HG02763 (cell line): ENCODE data around the gene CABCOCO1.

ENCODE experiments used
- ATAC-seq: cut with Tn5 transposase; IDR thresholded peaks from one replicate; pipeline ENCODE4 v1.9.1; 2021; ENCODE audit warnings: mild to moderate bottlenecking, moderate library complexity; ENCODE audit not compliant: unreplicated experiment

CABCOCO1 gene

DNA sequence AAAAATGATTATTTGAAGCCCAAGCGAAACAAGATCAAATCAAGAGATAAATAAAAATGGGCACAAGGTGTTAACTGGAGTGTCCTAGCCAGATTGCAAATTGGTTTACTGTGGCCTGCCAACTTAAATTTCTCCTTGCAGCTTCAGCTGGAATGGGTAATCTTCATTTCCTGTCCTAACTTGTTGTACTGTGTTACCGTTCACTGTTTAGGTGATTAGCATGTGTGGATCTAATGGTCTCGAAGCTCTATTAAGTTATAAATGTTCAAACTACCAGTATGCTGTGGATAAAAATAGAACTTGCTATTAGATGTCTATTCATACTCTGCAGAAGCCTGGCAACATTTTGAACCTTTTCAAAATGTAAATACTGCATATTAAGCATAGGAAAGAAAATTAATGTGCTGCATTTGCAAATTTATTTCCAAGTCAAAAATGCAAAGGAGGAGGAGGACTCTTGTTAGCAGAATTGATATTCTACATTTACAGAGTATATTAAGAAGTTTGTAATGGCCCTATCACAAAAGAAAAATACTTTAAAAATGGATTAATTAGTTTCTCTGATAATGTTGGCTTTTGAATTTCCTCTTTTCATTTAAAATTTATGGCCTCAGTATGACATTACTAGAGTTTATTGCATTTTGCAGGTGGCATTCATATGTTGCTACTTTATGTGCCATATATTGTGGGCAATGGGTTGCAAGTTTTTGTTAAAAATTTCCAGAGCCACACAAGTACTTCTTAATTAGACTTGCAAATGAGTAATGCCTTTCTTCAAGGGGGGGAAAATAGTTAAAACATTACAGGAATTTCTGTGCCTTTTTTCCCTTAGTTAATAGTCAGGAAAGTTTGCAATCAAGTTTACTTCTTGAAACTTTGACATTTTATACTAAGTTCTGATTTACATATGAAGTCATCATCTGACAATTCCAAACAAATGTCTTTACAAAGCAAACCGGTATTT lies 92.1 kb downstream of the CABCOCO1 start:
- no peak for ATAC-seq

DNA sequence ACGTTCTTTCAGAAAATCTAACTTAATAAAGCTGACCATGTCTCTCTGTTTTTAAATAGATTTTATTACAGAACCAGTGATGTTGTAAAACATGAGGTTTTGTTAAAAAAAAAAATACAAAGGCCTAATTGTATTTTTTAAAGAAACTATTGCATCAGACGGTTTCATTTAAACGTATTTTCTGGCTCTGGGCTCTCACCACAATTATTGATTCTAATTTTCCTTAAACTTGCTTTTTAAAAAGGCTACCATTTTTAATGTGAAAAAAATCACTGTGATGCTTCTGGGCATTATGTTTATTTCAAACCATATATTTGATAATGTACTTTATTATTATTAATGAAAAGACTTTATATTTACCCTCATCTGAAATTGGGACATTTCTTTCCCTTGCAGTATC lies 94.3 kb downstream of the CABCOCO1 start:
- no peak for ATAC-seq

DNA sequence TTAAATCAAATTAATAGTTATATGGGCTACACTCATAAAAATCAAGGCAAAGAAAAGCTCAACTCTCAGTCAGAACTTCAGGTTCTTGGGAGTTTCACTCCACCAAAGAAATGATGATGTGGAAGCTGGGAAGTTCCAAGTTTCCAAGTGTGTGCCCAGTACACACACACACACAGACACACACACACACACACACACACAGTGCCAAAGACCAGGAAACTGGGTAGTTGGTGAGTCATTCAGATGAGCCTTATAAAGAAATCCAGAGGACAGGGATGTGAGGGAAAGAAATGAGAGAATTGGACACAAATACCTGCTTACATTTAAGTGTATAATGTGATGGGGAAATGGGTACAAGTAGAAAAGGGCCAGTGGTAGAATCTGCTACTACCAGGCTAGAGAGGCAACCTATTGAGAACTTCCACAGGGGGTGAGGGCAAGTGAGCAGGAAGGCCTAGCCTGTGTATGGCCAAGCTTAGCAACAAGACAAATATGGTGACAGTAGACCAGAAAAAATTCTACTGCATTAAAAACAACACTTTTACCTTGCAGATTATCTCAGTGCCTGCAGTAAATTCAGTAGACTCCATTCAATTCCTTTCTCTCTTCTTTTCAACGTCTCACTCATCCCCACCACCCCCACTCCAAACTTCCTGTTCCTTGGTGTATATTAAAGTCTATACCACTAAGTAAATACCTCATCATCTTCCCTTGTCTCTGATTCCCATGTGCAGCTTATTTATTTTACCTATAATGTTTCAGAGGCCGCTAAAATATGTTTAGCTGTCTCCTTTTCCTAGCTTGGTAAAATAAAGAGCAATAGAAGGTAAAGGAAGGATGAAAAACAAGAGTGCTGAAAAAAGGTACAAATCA lies 95.0 kb downstream of the CABCOCO1 start:
- ATAC-seq: no peak

DNA sequence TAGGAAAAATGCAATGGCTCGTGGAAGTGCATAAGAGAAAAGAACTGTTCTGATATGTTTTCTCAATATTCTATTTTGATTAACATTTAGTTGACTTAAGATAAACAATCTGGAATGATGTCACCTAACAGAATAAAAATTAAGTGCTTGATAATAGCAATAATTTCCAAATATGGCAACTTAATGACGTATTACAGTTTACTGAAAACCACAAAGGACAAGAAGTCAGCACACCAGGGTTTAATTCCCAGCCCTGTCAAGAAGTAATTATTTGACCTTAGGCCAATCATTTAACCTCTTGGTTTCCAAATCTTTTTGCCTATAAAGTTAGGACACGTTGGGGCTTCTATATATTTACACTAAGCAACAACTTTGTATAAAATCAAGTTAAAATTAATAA lies 95.7 kb downstream of the CABCOCO1 start:
- no peak for ATAC-seq

DNA sequence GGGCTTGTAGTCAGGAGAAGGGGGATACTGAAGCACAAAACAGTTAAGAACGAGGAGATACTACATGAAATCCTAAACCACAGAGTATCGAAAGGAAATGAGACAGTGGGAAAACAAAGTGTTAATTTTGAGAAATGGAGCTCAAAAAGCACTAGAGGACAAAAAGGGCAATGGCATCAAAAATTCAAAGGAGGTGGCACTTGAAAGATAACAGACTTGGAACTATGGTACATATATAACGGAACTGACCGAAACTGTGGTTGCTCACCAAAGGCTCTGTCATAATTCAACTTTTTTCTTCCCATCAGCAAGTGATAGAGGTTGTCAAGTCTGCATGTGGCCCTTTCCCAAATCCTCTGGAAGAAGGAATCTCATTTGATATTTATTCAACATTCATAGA lies 97.0 kb downstream of the CABCOCO1 start:
- no peak for ATAC-seq

DNA sequence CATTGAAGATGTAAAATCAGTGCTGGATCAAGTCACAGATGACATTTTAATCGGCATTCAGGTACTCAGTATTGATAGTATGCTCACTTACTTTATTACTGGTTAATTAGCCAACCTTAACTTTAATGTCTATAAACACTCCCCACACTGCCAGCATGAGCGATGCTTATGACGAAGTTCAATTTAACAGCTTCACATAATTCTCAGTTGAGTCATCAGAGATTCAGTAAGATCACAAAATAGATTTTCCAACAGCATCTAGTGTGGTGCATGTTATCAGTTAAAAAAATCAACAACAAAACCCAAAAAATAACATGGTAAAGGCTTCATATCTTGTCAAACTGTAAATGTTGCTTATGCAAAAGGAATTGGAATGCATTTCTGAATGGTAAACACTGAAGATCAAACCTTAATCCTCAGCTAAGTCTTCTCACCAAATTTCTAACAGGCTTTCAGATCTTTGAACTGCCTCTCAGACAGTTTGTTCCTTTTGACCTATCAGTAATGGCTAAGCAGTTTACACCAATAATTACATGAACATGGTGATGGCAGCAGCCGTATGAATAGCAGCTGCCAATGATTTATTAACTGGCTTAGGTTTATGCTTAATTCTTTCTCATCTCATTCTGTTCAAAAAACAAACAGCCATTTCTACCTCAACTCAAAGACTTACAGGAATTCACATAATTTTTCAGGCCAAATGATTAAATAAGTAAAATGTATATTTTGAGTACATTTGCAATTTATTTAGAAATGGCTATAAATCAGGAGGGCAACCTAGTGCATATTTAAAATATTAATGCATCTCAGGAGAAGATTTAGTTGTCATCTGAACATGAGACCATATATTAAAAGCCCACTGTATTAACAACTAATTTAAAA lies 98.5 kb downstream of the CABCOCO1 start:
- ATAC-seq: no peak

DNA sequence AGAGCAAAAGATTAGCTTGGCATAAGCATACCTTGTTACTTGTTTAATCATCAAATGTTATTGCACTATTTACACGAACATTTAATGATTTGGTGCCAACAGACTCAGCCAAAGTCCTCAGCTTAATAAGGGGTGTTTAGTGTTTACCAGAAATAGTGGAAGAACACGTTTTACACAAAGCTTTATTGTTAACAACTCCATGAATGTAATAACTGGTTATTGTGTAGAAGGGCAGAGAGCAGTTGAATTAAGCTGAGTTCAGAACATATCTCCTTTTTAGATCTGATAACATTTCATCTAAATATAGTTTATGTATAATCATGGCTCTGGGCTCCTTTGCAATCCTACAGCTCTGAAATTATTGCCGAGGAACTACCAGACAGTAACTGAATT lies 99.1 kb downstream of the CABCOCO1 start:
- no peak for ATAC-seq

DNA sequence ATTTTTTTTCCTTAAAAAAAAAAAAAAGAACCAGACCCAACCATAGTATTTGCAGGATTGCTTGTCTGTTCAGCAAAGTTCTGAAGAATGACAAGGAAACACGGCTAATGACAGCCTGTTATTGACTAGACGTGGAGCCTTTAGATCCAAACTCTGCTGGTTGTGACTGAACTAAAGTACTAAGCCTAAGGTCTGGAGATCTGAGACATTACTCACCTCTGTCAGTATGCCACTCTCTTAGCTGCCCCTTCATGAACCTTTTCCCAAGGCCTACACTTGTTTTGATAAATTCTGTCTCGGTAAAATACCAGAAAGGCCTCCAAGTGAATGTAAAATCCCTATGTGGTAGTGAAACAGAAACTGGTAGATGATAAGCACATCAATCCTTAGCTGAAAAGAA lies 101.0 kb downstream of the CABCOCO1 start:
- no peak for ATAC-seq

DNA sequence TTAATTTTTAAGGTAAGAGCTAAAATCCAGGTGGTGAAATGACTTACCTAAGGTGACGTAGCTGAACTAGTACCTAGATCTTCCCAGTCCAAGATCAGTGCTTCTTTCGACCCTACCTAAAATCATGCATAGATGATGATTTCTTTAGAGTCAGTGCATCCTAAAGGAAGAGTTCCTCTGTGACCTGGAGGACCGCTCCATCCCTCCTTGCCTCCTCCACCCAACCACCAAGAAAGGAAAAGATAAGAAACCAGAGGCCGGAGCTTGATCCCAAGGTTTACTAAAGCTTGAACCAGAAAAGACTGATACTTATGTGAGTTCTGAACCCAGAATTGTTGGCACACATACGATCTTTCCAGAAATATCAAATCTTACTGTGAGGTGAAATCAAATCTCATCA lies 101.8 kb downstream of the CABCOCO1 start:
- ATAC-seq: no peak

DNA sequence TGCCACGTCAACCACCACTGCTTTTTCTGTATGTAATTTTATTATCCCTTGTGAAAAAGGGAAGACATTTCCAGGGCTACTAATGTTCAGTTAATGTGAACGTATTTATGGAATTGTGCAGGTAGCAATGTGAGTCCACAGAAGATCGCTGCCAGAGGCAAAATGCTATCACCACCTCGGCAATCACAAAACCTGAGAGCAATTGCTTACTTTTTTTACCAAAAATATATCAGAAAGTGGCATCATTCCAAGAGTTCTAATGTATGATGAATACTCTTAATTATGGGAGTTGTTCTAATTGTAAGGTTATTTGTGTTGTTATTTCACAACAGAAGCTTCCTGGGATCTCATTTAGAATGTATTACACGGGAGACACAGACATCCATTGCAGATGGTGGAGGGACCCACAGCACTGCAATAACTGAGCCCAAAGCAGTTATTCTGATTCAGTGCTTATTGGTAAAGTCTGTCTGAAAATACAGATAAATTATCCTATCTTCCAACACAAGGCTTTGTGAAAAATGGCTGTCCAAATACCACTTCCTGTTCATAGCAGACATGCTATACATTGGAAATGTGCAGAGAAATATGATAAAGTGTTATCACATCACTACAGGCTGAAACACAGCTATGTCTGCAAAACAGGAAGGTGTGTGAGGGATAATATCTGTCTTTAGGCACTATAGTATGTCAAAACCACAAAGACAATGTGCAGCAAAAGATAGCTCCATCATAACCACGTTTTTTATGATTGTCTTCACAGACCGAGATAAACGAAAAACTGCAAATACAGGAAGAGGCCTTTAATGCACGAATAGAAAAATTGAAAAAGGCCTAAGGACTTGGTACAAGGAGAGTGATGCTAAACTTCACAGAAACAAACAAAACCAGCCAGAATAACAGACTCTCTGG lies 102.7 kb downstream of the CABCOCO1 start:
- ATAC-seq: no peak

DNA sequence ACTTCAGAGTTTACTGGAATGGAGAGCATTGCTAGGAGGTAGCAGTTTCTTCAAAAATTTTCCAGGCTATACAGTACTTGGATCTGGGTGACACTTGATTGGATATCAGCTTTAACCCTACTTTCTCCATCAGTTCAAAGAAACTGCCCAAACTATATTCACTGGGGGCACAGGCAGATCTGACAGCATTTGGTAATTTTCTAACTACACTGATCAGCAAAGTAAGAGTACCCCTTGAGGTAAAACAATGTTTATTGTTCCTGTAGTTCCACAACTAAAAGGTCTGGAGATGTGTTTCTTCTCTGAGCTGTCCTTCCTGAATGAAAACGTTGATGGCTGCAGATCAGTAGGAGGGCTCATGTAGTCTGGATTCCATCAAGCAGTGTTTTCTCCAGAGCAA lies 104.2 kb downstream of the CABCOCO1 start:
- ATAC-seq: no peak

DNA sequence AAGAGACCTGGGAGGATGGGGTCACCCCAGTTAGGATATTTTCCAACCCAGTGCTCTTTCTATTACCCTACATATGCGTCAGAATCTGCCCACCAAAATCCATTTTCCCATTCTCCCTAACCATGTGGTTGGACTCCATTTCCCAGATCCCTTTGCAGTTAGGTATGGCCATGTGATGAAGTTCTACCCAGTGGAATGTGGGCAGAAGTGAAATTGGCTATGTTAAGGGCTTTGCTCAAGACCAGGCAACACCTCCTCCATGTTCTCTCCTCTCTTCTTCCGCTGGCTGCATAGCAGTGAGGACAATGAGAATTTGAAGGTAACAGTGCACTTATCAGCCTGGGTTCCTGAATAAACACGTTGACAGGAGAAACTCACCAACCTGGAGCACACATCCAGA lies 111.3 kb downstream of the CABCOCO1 start:
- ATAC-seq: no peak

DNA sequence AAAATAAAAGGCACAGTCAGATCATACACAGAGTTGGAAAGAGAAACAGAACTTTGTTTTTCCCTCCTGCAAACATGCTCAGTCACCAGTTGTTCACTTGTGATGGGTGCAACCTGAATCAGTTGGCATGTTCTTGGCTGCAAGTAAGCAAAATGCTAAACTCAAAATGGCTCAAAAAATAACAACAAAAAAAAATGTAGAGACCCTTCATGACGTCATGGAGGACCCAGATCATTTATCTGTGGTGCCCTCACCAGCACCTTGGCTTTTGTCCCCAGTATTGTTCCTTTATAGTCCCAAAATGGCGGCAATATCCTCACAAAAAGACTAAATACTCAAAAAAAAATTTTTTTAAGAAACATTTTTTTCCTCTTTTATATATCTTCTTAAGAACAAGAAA lies 112.4 kb downstream of the CABCOCO1 start:
- ATAC-seq: no peak

DNA sequence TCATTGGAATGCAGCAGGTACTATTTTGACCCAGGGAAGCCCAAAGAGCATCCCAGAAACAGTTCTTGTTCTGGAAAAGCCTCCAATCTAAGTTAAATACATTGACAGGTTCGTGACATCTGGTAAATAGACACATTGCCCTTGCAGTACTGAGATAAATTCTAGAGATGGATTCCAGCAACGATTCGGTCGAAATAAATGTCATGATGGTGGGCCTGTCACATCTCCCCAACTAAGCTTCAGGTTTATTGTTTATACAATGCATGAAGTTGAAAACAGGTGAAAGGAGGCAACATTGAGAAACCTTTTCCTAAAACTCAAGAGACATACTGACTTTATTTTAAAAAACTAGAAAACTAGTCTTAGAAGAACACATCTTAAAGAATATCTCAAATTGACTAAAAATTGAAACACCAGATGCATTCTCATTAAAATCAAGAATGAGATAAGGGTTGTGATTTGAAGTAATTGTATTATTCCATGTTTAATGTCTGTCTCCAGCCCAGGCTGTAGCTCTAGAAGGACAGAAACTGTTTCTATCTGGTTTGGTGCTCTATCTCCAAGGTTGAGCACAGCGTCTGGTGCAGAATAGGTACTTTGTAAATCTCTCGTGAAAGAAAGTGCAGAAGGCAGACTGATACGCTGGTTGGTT lies 114.0 kb downstream of the CABCOCO1 start:
- no peak for ATAC-seq

DNA sequence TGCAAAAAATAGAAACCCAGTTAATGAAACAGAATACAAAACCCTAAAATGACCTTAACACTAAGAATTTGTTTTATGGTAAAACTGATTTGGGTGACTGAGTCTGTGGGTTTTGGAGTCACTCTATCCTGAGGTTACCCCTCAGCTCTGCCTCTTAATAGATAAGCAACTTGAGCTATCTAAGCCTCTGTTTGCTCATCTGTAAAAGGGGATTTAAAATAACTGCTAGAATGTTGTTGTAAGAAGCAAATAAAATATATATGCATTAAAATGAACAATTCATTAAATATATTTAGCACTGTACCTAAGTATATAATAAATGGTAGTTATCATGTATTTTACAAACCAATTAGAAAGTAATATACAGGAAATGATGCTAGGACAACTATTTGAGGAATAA lies 115.4 kb downstream of the CABCOCO1 start:
- no peak for ATAC-seq

DNA sequence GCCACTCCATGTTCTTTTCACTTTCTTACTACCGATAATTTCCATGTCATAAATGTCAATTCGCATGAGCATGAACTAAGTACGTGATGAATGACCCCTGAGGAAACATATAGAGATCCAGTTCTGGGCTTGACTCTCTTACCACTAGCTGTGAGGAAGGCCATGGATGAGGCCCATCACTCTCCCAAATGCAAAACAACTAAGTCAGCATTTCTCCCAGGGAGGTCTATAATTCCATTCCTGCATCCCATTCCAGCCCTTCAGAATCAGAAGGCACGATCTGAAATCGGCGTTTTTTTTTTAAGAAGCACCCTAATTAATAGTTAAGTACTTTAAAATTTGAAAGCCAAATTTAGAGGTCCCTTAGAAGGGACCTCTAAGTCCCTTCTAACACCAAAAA lies 116.5 kb downstream of the CABCOCO1 start:
- no peak for ATAC-seq

DNA sequence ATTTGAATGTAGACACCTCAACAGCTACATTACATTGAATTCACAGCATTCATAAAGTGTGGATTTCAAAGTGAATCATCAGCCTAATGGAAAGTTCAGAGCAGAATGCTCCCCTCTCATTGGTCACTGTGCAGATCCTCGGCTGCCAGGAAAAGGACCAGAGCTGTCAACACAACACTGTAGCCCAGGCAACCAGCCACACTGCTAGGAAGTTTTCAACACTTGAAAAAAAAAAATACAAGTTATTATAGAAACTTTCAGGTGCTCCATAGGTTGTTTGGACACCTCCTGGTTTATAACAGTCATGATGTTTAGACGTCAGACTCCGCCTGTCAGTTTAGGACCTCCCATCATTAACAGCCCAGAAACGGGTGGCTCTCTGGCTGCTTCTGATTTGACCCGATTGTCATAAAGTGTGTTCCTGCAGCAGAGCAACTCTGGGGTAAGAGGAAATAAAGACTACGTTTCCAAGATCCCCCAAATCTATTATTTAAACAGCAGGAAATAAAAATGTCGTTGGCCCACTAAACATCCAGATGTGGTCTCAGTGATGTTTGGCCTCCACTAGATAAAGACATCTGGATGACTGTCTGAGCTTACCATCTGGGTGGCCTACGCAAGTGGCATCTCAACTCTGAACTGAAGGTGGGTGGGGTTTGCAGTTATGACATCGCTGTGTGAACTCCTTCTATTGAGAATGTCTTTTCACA lies 117.4 kb downstream of the CABCOCO1 start:
- ATAC-seq: no peak

DNA sequence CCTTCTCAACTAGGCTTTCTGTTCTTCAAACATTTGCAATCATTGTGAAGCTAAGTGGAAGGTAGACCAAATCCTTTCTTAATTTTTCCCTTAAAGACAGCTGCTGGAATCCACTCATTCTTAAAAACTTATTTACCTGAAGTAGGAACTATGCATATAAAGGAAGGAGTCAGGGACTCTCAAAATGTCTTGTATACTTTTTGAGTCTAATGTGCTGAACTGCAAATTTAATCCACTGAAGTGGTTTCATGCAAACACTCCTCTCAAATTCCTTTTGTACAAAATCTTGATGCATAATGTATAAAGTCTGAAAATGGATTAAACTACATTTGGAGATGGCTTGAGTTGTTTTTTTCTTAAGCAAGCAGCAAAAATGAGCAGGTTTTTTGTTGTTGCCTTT lies 118.0 kb downstream of the CABCOCO1 start:
- ATAC-seq: no peak

DNA sequence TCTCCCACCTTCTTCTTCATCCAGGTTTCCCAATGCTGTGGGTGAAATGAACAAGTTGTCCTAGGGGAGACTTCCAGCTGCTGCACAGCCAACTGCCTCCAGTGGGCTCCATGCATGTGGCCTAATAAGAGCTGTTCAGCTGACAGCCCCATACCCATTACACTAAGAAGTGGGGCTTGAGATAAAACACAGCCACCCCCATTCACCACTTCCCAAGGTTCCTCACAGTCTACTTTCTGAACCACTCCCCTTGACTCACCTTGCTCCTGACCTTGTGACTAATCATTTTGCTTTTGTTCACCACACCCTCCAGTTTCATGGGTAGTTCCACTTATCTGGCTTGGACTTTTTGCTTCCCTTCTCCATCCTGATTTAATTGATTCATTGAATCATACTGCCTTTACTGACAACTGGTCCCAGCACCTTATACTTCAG lies 119.3 kb downstream of the CABCOCO1 start:
- ATAC-seq: no peak
